Thyroid gland (tissue), 4 donors: ENCODE measurements around the gene PILRA.
"Not testable (repeated sequence)": the region's sequence is repeated elsewhere in the genome, so short reads cannot be mapped to it uniquely, and the experiment has no call there.

Experiments
- POLR2A ChIP-seq, 2 donors: fragments of 450-650 bp; IDR thresholded peaks; one replicate each; pipeline ENCODE4 v1.6.1; 2017; ENCODE audit warnings: antibody characterized with exemption in 2 of 2, mild to moderate bottlenecking in 2 of 2, moderate library complexity in 1 of 2
- TF ChIP-seq, protein P1 (sequence below), 6 experiments: fragments of 200-600 bp in 3 of 6; fragments of 450-650 bp in 3 of 6; sonication (generic) in 3 of 6; IDR thresholded peaks; one replicate each; pipeline ENCODE4 v1.5.1; 2016 to 2019; ENCODE audit warnings: antibody characterized with exemption in 6 of 6, mild to moderate bottlenecking in 2 of 6, inconsistent platforms in 1 of 6, moderate library complexity in 1 of 6

DNA sequence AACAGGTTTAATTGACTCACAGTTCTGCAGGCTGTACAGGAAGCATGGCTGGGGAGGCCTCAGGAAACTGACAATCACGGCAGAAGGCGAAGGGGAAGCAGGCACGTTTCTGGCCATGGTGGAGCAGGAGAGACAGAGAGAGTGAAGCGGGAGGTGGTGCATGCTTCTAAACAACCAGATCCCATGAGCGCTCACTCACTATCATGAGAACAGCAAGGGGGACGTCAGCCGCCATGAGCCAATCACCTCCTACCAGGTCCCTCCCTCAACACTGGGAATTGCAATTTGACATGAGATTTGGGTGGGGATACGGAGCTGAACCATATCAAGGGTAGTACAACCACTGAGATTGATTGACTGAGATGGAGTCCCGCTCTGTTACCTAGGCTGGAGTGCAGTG lies 47.6 kb upstream of the PILRA start:
- TF ChIP-seq, protein P1, sequence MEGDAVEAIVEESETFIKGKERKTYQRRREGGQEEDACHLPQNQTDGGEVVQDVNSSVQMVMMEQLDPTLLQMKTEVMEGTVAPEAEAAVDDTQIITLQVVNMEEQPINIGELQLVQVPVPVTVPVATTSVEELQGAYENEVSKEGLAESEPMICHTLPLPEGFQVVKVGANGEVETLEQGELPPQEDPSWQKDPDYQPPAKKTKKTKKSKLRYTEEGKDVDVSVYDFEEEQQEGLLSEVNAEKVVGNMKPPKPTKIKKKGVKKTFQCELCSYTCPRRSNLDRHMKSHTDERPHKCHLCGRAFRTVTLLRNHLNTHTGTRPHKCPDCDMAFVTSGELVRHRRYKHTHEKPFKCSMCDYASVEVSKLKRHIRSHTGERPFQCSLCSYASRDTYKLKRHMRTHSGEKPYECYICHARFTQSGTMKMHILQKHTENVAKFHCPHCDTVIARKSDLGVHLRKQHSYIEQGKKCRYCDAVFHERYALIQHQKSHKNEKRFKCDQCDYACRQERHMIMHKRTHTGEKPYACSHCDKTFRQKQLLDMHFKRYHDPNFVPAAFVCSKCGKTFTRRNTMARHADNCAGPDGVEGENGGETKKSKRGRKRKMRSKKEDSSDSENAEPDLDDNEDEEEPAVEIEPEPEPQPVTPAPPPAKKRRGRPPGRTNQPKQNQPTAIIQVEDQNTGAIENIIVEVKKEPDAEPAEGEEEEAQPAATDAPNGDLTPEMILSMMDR (IDR thresholded peaks at IDR 0.05) = not testable (repeated sequence)
- TF ChIP-seq POLR2A (IDR thresholded peaks at IDR 0.05) = not testable (repeated sequence)
